Aorta (tissue), 5 donors: ENCODE data around the gene RNF11. TPM values are rescaled to one million over a fixed set of nuclear protein-coding genes. Genes with fewer than 3 reads are reported as not detected.
A peak's percentile ranks its signal among the peaks of the same experiment; 100 is the strongest.

Experiments used
- ATAC-seq: fragments of 200-7000 bp; cut with Tn5 transposase; one replicate; pipeline ENCODE4 v1.9.1; 2022; ENCODE audit warnings: moderate library complexity; ENCODE audit not compliant: low FRiP score
- DNase-seq, 2 donors: peaks; one replicate each; pipeline ENCODE4 v3.0.0-alpha.2; 2020
- H3K27ac ChIP-seq, 2 donors: one replicate each; pipeline ENCODE4 v1.5.1; 2013; ENCODE audit warnings: low read length in 2 of 2, mild to moderate bottlenecking in 2 of 2, moderate library complexity in 2 of 2, control low read depth in 1 of 2, inconsistent platforms in 1 of 2, low read depth in 1 of 2
- H3K27me3 ChIP-seq, 2 donors: one replicate each; pipeline ENCODE4 v1.6.1; 2013; ENCODE audit warnings: control low read depth in 1 of 2, low read length in 1 of 2, mild to moderate bottlenecking in 1 of 2, moderate library complexity in 1 of 2; ENCODE audit not compliant: insufficient read depth in 2 of 2, control insufficient read depth in 1 of 2
- H3K36me3 ChIP-seq, 2 donors: one replicate each; pipeline ENCODE4 v1.6.1; 2013; ENCODE audit warnings: control low read depth in 1 of 2, low read length in 1 of 2, mild to moderate bottlenecking in 1 of 2; ENCODE audit not compliant: insufficient read depth in 2 of 2, control insufficient read depth in 1 of 2
- H3K4me1 ChIP-seq, 2 donors: one replicate each; pipeline ENCODE4 v1.6.1; 2013; ENCODE audit warnings: low read length in 2 of 2, control low read depth in 1 of 2, mild to moderate bottlenecking in 1 of 2, moderate library complexity in 1 of 2; ENCODE audit not compliant: insufficient read depth in 2 of 2, control insufficient read depth in 1 of 2
- H3K4me3 ChIP-seq, 2 donors: one replicate each; pipeline ENCODE4 v1.5.1; 2013; ENCODE audit warnings: low read length in 2 of 2, control low read depth in 1 of 2, mild to moderate bottlenecking in 1 of 2
- H3K9me3 ChIP-seq: one replicate; pipeline ENCODE4 v1.6.1; 2013; ENCODE audit warnings: mild to moderate bottlenecking, low read length; ENCODE audit not compliant: control insufficient read depth
- WGBS, 2 donors: extraction: QIAGEN DNeasy Blood & Tissue Kit; methylation state at CpG; one replicate each; pipeline ENCODE4 v1.1.7; 2013; 5-methylcytosine and 5-hydroxymethylcytosine counted together
- intact Hi-C, 2 donors: fragments of 100-400 bp; cut with DNase I; formaldehyde crosslinking; loops; one replicate each; pipeline versions ENCODE4 v1.14.2 to v1.15.0; 2022
- polyA plus RNA-seq, 2 donors: library from polyadenylated mRNA; stranded (reverse); fragments of 200-250 nt; gene quantifications; one replicate each; pipeline ENCODE4 v1.2.3, GENCODE V29; 2013
- total RNA-seq, 2 donors: library from RNA; stranded (reverse); fragmentation: NEBNext Ultra II Directional; extraction: Animal tissue kit (Norgen Biotek cat#: 25700); gene quantifications; one replicate each; pipeline ENCODE4 v1.2.1, GENCODE V29; 2021
- donor health status: healthy with polysubstance abuse.
- donor health status: Bipolar disorder and iron deficiency.
- donor health status: DM: no; HTN: no; CAD: no.
- donor health status: DM: no; HTN: no; CAD: no.
- donor health status: DM: yes; HTN: yes; CAD: no.

The RNF11 gene
- total and polyA plus RNA-seq, 4 donors: 110 to 168 (median 134) TPM

- Histone ChIP-seq H3K36me3 (no peaks in the 10 kb centered on the region), H3K4me3 (no peak overlapping the region), H3K4me1 (no peaks in the 10 kb centered on the region), H3K27me3 (no peaks in the 10 kb centered on the region), H3K27ac (no peak overlapping the region), H3K9me3 (no peaks in the 10 kb centered on the region)
- WGBS, 2 donors: 98 to 99% methylated on average over 6 of the region's 6 CpGs
- ATAC-seq (no peak), DNase-seq (no peak)
- intact Hi-C loops: no loop called here
Measured at GRCh38 chr1:51203874-51204245, 32.2 kb upstream of the RNF11 start.

GRCh38 chr1:51210055-51210454, 26.0 kb upstream of the RNF11 start:
- H3K36me3 ChIP-seq: no peaks in the 10 kb centered on the region
- no peak overlapping the region for H3K4me3 ChIP-seq
- H3K27ac ChIP-seq: no peak overlapping the region
- no peaks in the 10 kb centered on the region for H3K27me3 ChIP-seq
- no peaks in the 10 kb centered on the region for H3K9me3 ChIP-seq
- peaks cover 0 to 2% of the 10 kb centered on the region in 2 donors for H3K4me1 ChIP-seq
- ATAC-seq (no peak), DNase-seq (no peak)
- intact Hi-C loops: no loop called here
- WGBS, 2 donors: 67 to 74% methylated on average over 3 of the region's 3 CpGs

GRCh38 chr1:51210676-51211075, 25.4 kb upstream of the RNF11 start:
- Histone ChIP-seq H3K27ac (no peak overlapping the region), H3K4me1 (peaks cover 2 to 3% of the 10 kb centered on the region in 2 donors), H3K9me3 (no peaks in the 10 kb centered on the region), H3K27me3 (no peaks in the 10 kb centered on the region), H3K4me3 (no peak overlapping the region), H3K36me3 (no peaks in the 10 kb centered on the region)
- intact Hi-C loops: no loop called here
- ATAC-seq (no peak), DNase-seq (no peak)
- WGBS, 2 donors: 90 to 94% methylated on average over 3 of the region's 3 CpGs

- Histone ChIP-seq H3K9me3 (no peaks in the 10 kb centered on the region), H3K27me3 (no peaks in the 10 kb centered on the region), H3K4me3 (no peak overlapping the region), H3K36me3 (no peaks in the 10 kb centered on the region), H3K4me1 (peaks cover 2 to 4% of the 10 kb centered on the region in 2 donors), H3K27ac (peak overlapping the region in 1 of 2 donors; percentile 67)
- ATAC-seq (no peak), DNase-seq (no peak)
- 35 to 39% methylated on average over 7 of the region's 7 CpGs for WGBS, 2 donors
- intact Hi-C loops: no loop called here
Measured at GRCh38 chr1:51214615-51215131, 21.4 kb upstream of the RNF11 start.

DNA sequence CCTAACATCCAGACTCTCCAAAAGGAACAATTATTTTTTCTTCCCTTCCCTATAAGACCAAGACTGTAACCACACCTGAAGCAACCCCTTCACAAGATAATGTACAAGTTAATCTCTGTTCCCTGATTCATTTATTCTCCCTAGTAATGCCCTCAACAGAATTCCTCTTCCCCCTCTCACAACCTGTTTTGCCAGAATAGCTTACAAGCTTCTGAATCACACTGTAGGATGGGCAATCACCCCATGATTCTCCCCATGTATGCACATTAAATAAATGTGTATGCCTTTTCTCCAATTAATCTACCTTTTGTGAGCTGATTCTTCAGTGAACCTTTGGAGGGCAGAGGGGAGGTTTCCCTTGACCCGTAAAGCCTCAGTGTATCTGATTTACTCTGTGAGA, 20.9 kb upstream of the RNF11 start:
- Histone ChIP-seq H3K4me1 (peaks cover 2 to 4% of the 10 kb centered on the region in 2 donors), H3K27me3 (no peaks in the 10 kb centered on the region), H3K36me3 (no peaks in the 10 kb centered on the region), H3K4me3 (no peak overlapping the region), H3K9me3 (no peaks in the 10 kb centered on the region), H3K27ac (no peak overlapping the region)
- ATAC-seq (no peak), DNase-seq (no peak)
- whole genome bisulfite sequencing, 2 donors: 99 to 100% methylated on average over 1 of the region's 1 CpG
- intact Hi-C loops: no loop called here

GRCh38 chr1:51216631-51217030, 19.4 kb upstream of the RNF11 start:
- WGBS, 2 donors: 91 to 94% methylated on average over 4 of the region's 4 CpGs
- ATAC-seq (no peak), DNase-seq (no peak)
- Histone ChIP-seq H3K4me1 (peaks cover 2 to 4% of the 10 kb centered on the region in 2 donors), H3K9me3 (no peaks in the 10 kb centered on the region), H3K36me3 (no peaks in the 10 kb centered on the region), H3K27ac (no peak overlapping the region), H3K27me3 (no peaks in the 10 kb centered on the region), H3K4me3 (no peak overlapping the region)
- intact Hi-C loops: no loop called here

DNA sequence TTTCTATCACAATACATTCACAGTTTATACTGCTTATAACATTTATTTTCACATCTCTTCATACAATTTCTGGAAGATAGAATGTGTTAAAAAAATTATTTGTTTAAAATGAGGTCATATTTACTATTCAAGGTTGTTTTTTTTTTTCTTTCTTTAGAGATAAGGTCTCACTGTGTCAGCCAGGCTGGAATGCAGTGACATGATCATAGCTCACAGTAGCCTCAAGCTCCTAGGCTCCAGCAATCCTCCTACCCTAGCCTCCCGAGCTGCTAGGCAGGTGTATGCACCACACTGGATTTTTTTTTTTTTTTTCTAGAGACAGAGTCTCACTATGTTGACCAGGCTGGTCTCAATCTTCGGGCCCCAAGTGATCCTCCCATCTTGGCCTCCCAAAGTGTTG, 19.0 kb upstream of the RNF11 start:
- H3K9me3 ChIP-seq: no peaks in the 10 kb centered on the region
- DNase-seq (no peak), ATAC-seq (no peak)
- no peaks in the 10 kb centered on the region for H3K27me3 ChIP-seq
- intact Hi-C loops: no loop called here
- H3K27ac ChIP-seq: no peak overlapping the region
- peaks cover 2 to 4% of the 10 kb centered on the region in 2 donors for H3K4me1 ChIP-seq
- no peaks in the 10 kb centered on the region for H3K36me3 ChIP-seq
- 84 to 88% methylated on average over 2 of the region's 2 CpGs for WGBS, 2 donors
- no peak overlapping the region for H3K4me3 ChIP-seq

DNA sequence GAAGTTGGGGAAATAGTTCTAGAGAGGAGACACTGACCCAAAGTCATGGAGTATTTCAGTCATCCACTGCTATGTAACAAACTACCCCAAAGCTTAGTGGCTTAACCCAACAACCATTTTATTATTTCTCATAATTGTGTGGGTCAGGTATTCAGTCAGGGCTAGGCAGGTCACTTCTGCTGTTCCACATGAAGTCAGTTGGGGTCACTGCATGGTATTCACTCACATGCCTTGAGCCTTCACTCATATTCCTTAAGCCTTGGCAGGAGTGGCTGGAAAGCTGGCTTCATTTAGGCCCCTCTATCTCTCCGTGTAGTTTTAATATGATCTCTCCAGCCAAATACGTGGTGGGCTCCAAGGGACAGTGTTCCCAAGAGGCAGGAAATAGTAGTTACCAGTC, 17.5 kb upstream of the RNF11 start:
- no peaks in the 10 kb centered on the region for H3K9me3 ChIP-seq
- no peak for DNase-seq
- H3K4me1 ChIP-seq: peaks cover 2 to 4% of the 10 kb centered on the region in 2 donors
- H3K36me3 ChIP-seq: no peaks in the 10 kb centered on the region
- WGBS, 2 donors: 27 to 29% methylated on average over 2 of the region's 2 CpGs
- ATAC-seq: no peak
- H3K27me3 ChIP-seq: no peaks in the 10 kb centered on the region
- intact Hi-C loops: no loop called here
- no peak overlapping the region for H3K27ac ChIP-seq
- H3K4me3 ChIP-seq: no peak overlapping the region

DNA sequence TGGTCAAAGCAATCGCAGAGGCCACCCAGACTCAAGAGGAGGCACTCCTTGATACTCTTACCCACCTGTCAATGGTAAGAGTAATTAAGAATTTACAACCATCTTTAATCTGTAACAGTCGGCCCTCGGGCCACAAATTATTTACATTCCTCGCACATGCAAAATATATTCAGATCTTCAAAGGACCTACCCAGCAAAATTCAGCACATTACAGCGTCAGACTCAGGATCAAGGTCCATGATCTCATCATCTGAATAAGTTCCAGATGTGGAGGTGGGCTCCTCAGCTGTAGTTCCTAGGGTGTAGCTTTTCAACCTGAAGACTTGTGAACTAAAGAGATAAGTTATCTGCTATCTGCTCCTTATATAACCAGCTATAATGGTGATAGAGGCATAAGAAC, 17.1 kb upstream of the RNF11 start:
- no peaks in the 10 kb centered on the region for H3K9me3 ChIP-seq
- no peak for DNase-seq
- H3K36me3 ChIP-seq: no peaks in the 10 kb centered on the region
- H3K27me3 ChIP-seq: no peaks in the 10 kb centered on the region
- H3K27ac ChIP-seq: no peak overlapping the region
- no peak overlapping the region for H3K4me3 ChIP-seq
- ATAC-seq: no peak
- intact Hi-C loops: no loop called here
- 86 to 89% methylated on average over 5 of the region's 5 CpGs for WGBS, 2 donors
- peaks cover 2 to 4% of the 10 kb centered on the region in 2 donors for H3K4me1 ChIP-seq
